ENCODE results near the gene SLC25A6.

DNA sequence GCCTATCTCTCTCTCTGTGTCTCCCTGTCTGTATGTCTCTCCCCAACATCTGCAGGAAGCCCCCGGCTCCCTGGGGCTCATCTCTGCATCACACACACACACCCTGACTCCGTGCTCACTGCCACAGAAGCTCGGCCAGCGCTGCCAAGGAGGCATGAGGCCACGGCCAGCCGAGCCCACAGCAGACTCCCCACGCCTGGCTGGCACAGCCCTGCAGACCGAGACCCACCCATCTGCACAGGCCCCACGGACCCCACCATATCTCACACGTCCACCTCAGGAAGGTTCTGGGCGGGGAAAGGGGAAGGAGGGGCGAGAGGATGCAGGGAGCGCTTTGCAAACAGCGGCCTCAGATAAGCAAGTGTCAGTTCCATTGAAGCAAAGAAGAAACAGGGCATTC is 28.5 kb upstream of the SLC25A6 start:
- TF ChIP-seq, protein P1, sequence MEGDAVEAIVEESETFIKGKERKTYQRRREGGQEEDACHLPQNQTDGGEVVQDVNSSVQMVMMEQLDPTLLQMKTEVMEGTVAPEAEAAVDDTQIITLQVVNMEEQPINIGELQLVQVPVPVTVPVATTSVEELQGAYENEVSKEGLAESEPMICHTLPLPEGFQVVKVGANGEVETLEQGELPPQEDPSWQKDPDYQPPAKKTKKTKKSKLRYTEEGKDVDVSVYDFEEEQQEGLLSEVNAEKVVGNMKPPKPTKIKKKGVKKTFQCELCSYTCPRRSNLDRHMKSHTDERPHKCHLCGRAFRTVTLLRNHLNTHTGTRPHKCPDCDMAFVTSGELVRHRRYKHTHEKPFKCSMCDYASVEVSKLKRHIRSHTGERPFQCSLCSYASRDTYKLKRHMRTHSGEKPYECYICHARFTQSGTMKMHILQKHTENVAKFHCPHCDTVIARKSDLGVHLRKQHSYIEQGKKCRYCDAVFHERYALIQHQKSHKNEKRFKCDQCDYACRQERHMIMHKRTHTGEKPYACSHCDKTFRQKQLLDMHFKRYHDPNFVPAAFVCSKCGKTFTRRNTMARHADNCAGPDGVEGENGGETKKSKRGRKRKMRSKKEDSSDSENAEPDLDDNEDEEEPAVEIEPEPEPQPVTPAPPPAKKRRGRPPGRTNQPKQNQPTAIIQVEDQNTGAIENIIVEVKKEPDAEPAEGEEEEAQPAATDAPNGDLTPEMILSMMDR (IDR thresholded peaks at IDR 0.05): no peak
- no peak for TF ChIP-seq EP300 (IDR thresholded peaks at IDR 0.05)

All from ovary (tissue), 3 donors.